K562 (cell line): ENCODE results near the gene TAF8. TPM values are rescaled to one million over a fixed set of nuclear protein-coding genes. Genes with fewer than 3 reads are reported as not detected.

Experiments
- CEBPB ChIP-seq: fragments of 450-650 bp; IDR thresholded peaks from 2 replicates; pipeline ENCODE4 v1.6.1; 2016; ENCODE audit warnings: missing genetic modification characterization, missing compliant biosample characterization
- DDX20 ChIP-seq: fragments of 450-650 bp; IDR thresholded peaks from 2 replicates; pipeline ENCODE4 v1.6.1; 2016; ENCODE audit warnings: missing genetic modification characterization, low read depth, mild to moderate bottlenecking, missing compliant biosample characterization, moderate library complexity
- EP400 ChIP-seq: fragments of 450-650 bp; IDR thresholded peaks from 2 replicates; pipeline ENCODE4 v1.6.1; 2017; ENCODE audit warnings: antibody characterized with exemption, mild to moderate bottlenecking, moderate library complexity
- LCOR ChIP-seq: sonication (generic); formaldehyde crosslinking; IDR thresholded peaks from 2 replicates; pipeline ENCODE4 v1.8.0; 2022; ENCODE audit warnings: mild to moderate bottlenecking, missing genetic modification reagents
- POLR2A ChIP-seq: fragments of 450-650 bp; conservative IDR thresholded peaks from 2 replicates; pipeline ENCODE4 v1.6.1; 2016
- SMAD2 ChIP-seq: fragments of 150-350 bp; IDR thresholded peaks from 2 replicates; pipeline ENCODE4 v1.6.1; 2014; ENCODE audit warnings: low read depth, mild to moderate bottlenecking, low read length
- SMARCA4 ChIP-seq: fragments of 450-650 bp; IDR thresholded peaks from 2 replicates; pipeline ENCODE4 v1.6.1; 2016
- SMARCA5 ChIP-seq: fragments of 450-650 bp; IDR thresholded peaks from 2 replicates; pipeline ENCODE4 v1.6.1; 2016
- THRAP3 ChIP-seq: fragments of 450-650 bp; IDR thresholded peaks from 2 replicates; pipeline ENCODE4 v1.6.1; 2016; ENCODE audit warnings: mild to moderate bottlenecking, inconsistent platforms, borderline replicate concordance
- ZNF316 ChIP-seq: fragments of 450-650 bp; IDR thresholded peaks from 2 replicates; pipeline ENCODE4 v1.6.1; 2016
- ZNF354B ChIP-seq: fragments of 250-450 bp; sonication (Bioruptor Pico); IDR thresholded peaks from 2 replicates; pipeline ENCODE4 v1.4.0; 2020
- ZNF699 ChIP-seq: fragments of 250-450 bp; sonication (Bioruptor Pico); IDR thresholded peaks from 2 replicates; pipeline ENCODE4 v1.8.0; 2021; ENCODE audit warnings: mild to moderate bottlenecking, moderate library complexity; ENCODE audit not compliant: insufficient replicate concordance
- ZZZ3 ChIP-seq: fragments of 450-650 bp; IDR thresholded peaks from 2 replicates; pipeline ENCODE4 v1.6.1; 2016; ENCODE audit warnings: antibody characterized with exemption, mild to moderate bottlenecking, moderate library complexity
- polyA plus RNA-seq, 8 experiments: library from polyadenylated mRNA; depleted of rRNA in 4 of 8; stranded (reverse) in 5 of 8; unstranded in 3 of 8; fragments of >200 nt; fragmentation: Nextera tagmentation in 2 of 8; fragmentation: Illumina TruSeq in 1 of 8; extraction: Ambion mirVana in 2 of 8; extraction: Trizol in 1 of 8; gene quantifications; 2 replicates each; pipeline versions ENCODE4 v1.2.1 to v1.2.3, GENCODE V29; 2011 to 2014; ENCODE audit warnings: inconsistent platforms in 1 of 8, missing spikeins in 1 of 8
- total RNA-seq, 7 experiments: library from RNA; depleted of rRNA in 6 of 7; stranded (reverse); fragments of >200 nt in 6 of 7; fragmentation: Illumina TruSeq in 2 of 7; extraction: Trizol in 2 of 7; gene quantifications; 2 replicates each; pipeline versions ENCODE4 v1.2.1 to v1.2.3, GENCODE V29; 2011 to 2021; ENCODE audit warnings: low replicate concordance in 1 of 7
- TF ChIP-seq, protein P1 (sequence below): sonication (generic); formaldehyde crosslinking; IDR thresholded peaks from 2 replicates; pipeline ENCODE4 v1.8.0; 2022; ENCODE audit warnings: missing genetic modification reagents, mild to moderate bottlenecking, borderline replicate concordance
- TF ChIP-seq, protein P2 (sequence below): fragments of 250-450 bp; sonication (Bioruptor Pico); IDR thresholded peaks from 2 replicates; pipeline ENCODE4 v1.8.0; 2022; ENCODE audit warnings: inconsistent platforms
- TF ChIP-seq, protein P3 (sequence below): fragments of 250-450 bp; sonication (Bioruptor Pico); IDR thresholded peaks from 2 replicates; pipeline ENCODE4 v1.9.0; 2021; ENCODE audit warnings: mild to moderate bottlenecking, inconsistent platforms
- TF ChIP-seq, protein P4 (sequence below): sonication (generic); formaldehyde crosslinking; IDR thresholded peaks from 2 replicates; pipeline ENCODE4 v1.8.1; 2023; ENCODE audit warnings: mild to moderate bottlenecking, missing genetic modification reagents
- TF ChIP-seq, protein P5 (sequence below): fragments of 250-450 bp; sonication (Bioruptor Pico); IDR thresholded peaks from 2 replicates; pipeline ENCODE4 v1.4.0; 2020; ENCODE audit warnings: mild to moderate bottlenecking, moderate library complexity

Gene TAF8
- total and polyA plus RNA-seq, 9 of the 15 experiments (the other 6 are each of a cell fraction or from before 2014, with no cell fraction given): 29.4 to 84.0 (median 52.6) TPM

DNA sequence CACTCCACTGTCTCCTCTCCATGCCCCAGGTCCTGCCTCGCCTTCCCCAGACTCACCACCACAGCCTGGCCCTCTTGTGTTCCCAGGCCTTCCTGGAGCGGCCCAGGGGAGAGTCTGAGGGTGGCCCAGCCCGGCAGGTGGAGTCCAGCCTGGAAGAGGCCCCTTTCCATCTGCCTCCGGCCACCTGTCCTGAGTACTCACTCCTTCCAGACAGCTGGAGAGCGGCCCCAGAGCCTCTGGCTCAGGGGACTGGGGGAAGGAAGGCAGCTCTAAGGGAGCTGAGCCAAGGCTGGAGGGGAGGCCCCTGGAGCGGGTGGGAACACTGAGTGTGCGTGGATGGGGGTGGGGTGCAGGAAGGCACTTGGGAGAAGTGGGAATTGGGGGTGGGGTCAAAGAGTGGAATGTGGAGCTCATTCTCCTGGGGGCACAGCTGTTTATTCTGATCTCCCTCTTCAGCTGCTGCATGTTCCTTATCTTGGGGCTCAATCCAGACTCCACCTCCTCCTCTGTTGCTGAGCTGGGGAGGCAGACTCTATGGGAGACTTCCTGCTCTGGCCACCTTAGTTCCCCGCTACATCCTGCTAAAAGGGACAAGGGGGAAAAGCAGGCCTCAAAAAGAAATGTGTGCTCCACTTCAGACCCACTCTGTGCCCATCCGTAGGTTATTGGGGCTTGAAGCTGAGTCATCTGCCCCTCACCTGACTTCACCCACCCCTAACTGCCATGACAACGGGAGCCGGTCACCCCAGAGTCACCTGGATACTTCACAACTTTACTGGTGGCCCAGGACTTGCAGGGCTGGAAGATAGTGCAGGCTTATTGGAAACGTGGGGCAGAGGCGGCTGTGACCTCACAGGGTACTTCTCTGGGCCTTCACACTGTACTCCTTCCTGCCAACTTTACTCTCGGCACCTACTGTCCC lies 19.5 kb upstream of the TAF8 start (continued):
- TF ChIP-seq, protein P1, sequence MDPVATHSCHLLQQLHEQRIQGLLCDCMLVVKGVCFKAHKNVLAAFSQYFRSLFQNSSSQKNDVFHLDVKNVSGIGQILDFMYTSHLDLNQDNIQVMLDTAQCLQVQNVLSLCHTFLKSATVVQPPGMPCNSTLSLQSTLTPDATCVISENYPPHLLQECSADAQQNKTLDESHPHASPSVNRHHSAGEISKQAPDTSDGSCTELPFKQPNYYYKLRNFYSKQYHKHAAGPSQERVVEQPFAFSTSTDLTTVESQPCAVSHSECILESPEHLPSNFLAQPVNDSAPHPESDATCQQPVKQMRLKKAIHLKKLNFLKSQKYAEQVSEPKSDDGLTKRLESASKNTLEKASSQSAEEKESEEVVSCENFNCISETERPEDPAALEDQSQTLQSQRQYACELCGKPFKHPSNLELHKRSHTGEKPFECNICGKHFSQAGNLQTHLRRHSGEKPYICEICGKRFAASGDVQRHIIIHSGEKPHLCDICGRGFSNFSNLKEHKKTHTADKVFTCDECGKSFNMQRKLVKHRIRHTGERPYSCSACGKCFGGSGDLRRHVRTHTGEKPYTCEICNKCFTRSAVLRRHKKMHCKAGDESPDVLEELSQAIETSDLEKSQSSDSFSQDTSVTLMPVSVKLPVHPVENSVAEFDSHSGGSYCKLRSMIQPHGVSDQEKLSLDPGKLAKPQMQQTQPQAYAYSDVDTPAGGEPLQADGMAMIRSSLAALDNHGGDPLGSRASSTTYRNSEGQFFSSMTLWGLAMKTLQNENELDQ (CRISPR knock-in tag): no peak
- TF ChIP-seq ZNF699 (CRISPR knock-in tag) (no peak), THRAP3 (no peak), SMAD2 (no peak), SMARCA4 (peak; percentile 75), DDX20 (tag) (no peak), SMARCA5 (no peak), ZNF316 (peak; percentile 36; the same call in 1 of the 2 replicates), POLR2A (peak; percentile 76), LCOR (CRISPR knock-in tag) (no peak), CEBPB (tag) (0 out of 2 replicates have a peak, but pooled peaks have one; percentile 10), EP400 (peak; percentile 51), ZZZ3 (no peak), ZNF354B (no peak)
- TF ChIP-seq, protein P2, sequence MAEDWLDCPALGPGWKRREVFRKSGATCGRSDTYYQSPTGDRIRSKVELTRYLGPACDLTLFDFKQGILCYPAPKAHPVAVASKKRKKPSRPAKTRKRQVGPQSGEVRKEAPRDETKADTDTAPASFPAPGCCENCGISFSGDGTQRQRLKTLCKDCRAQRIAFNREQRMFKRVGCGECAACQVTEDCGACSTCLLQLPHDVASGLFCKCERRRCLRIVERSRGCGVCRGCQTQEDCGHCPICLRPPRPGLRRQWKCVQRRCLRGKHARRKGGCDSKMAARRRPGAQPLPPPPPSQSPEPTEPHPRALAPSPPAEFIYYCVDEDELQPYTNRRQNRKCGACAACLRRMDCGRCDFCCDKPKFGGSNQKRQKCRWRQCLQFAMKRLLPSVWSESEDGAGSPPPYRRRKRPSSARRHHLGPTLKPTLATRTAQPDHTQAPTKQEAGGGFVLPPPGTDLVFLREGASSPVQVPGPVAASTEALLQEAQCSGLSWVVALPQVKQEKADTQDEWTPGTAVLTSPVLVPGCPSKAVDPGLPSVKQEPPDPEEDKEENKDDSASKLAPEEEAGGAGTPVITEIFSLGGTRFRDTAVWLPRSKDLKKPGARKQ (CRISPR knock-in tag): no peak
- TF ChIP-seq, protein P3, sequence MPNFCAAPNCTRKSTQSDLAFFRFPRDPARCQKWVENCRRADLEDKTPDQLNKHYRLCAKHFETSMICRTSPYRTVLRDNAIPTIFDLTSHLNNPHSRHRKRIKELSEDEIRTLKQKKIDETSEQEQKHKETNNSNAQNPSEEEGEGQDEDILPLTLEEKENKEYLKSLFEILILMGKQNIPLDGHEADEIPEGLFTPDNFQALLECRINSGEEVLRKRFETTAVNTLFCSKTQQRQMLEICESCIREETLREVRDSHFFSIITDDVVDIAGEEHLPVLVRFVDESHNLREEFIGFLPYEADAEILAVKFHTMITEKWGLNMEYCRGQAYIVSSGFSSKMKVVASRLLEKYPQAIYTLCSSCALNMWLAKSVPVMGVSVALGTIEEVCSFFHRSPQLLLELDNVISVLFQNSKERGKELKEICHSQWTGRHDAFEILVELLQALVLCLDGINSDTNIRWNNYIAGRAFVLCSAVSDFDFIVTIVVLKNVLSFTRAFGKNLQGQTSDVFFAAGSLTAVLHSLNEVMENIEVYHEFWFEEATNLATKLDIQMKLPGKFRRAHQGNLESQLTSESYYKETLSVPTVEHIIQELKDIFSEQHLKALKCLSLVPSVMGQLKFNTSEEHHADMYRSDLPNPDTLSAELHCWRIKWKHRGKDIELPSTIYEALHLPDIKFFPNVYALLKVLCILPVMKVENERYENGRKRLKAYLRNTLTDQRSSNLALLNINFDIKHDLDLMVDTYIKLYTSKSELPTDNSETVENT (CRISPR knock-in tag): peak; percentile 63; the same call in 1 of the 2 replicates
- TF ChIP-seq, protein P4, sequence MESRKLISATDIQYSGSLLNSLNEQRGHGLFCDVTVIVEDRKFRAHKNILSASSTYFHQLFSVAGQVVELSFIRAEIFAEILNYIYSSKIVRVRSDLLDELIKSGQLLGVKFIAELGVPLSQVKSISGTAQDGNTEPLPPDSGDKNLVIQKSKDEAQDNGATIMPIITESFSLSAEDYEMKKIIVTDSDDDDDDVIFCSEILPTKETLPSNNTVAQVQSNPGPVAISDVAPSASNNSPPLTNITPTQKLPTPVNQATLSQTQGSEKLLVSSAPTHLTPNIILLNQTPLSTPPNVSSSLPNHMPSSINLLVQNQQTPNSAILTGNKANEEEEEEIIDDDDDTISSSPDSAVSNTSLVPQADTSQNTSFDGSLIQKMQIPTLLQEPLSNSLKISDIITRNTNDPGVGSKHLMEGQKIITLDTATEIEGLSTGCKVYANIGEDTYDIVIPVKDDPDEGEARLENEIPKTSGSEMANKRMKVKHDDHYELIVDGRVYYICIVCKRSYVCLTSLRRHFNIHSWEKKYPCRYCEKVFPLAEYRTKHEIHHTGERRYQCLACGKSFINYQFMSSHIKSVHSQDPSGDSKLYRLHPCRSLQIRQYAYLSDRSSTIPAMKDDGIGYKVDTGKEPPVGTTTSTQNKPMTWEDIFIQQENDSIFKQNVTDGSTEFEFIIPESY (CRISPR knock-in tag): no peak
- TF ChIP-seq, protein P5, sequence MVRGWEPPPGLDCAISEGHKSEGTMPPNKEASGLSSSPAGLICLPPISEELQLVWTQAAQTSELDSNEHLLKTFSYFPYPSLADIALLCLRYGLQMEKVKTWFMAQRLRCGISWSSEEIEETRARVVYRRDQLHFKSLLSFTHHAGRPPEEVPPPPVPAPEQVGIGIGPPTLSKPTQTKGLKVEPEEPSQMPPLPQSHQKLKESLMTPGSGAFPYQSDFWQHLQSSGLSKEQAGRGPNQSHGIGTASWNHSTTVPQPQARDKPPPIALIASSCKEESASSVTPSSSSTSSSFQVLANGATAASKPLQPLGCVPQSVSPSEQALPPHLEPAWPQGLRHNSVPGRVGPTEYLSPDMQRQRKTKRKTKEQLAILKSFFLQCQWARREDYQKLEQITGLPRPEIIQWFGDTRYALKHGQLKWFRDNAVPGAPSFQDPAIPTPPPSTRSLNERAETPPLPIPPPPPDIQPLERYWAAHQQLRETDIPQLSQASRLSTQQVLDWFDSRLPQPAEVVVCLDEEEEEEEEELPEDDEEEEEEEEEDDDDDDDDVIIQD (CRISPR knock-in tag): no peak; the same call in 1 of the 2 replicates
